IMR-90 (cell line): ENCODE measurements around the gene RNF182. TPM values are rescaled to one million over a fixed set of nuclear protein-coding genes. Genes with fewer than 3 reads are reported as not detected.

Source experiments
- ATAC-seq: fragments of 200-7000 bp; cut with Tn5 transposase; 2 replicates; pipeline ENCODE4 v1.9.1; 2020; ENCODE audit warnings: low read depth, mild to moderate bottlenecking, moderate library complexity
- BruUV-seq: library from RNA; stranded (reverse); fragments of 400-500 nt; replicated peaks from 2 replicates; lab custom pipeline; 2021; lab: Mats Ljungman, UMichigan
- CTCF ChIA-PET: fragments of 300-600 bp; formaldehyde crosslinking; extraction: SDS; loops from one replicate; lab custom pipeline; 2021; ENCODE audit warnings: antibody characterized with exemption; lab: Yijun Ruan, JAX
- POLR2A ChIA-PET: fragments of 300-600 bp; sonication (Branson Sonifier 250); formaldehyde crosslinking; loops from one replicate; lab custom pipeline; 2022; ENCODE audit warnings: antibody characterized with exemption; ENCODE audit not compliant: unreplicated experiment; lab: Charles Lee
- DNase-seq: peaks from one replicate; pipeline ENCODE4 v3.0.0; 2013
- H2AFZ ChIP-seq: replicated peaks from 2 replicates; pipeline ENCODE3; 2013; ENCODE audit warnings: low read length, mild to moderate bottlenecking; ENCODE audit not compliant: poor library complexity
- H2AK5ac ChIP-seq: 2 replicates; pipeline ENCODE4 v1.6.1; 2013; ENCODE audit warnings: low read depth, low read length, inconsistent platforms
- H2AK9ac ChIP-seq: replicated peaks from 2 replicates; pipeline ENCODE3; 2013; ENCODE audit warnings: mild to moderate bottlenecking, low read depth, low read length, moderate library complexity; ENCODE audit not compliant: poor library complexity
- H2BK120ac ChIP-seq: 2 replicates; pipeline ENCODE4 v1.6.1; 2013; ENCODE audit warnings: low read depth, low read length, inconsistent platforms
- H2BK15ac ChIP-seq: 3 replicates; pipeline ENCODE4 v1.6.1; 2013; ENCODE audit warnings: low read depth, low read length, inconsistent platforms
- H2BK20ac ChIP-seq: 2 replicates; pipeline ENCODE4 v1.6.1; 2013; ENCODE audit warnings: low read depth, mild to moderate bottlenecking, inconsistent platforms, low read length, moderate library complexity
- H2BK5ac ChIP-seq: 2 replicates; pipeline ENCODE4 v1.6.1; 2013; ENCODE audit warnings: mild to moderate bottlenecking, low read depth, low read length, inconsistent platforms; ENCODE audit not compliant: poor library complexity, severe bottlenecking
- H3K14ac ChIP-seq: replicated peaks from 2 replicates; pipeline ENCODE4 v1.6.1; 2013; ENCODE audit warnings: low read depth, low read length, inconsistent platforms
- H3K18ac ChIP-seq: 2 replicates; pipeline ENCODE4 v1.6.1; 2013; ENCODE audit warnings: low read depth, low read length, control low read depth
- H3K23ac ChIP-seq: 2 replicates; pipeline ENCODE4 v1.6.1; 2013; ENCODE audit warnings: low read depth, low read length, inconsistent platforms
- H3K27ac ChIP-seq: 2 replicates; pipeline ENCODE4 v1.5.1; 2013; ENCODE audit warnings: mild to moderate bottlenecking, control low read depth, low read length; ENCODE audit not compliant: insufficient read depth
- H3K27me3 ChIP-seq: 2 replicates; pipeline ENCODE4 v1.6.1; 2013; ENCODE audit warnings: low read length; ENCODE audit not compliant: control insufficient read depth, insufficient read depth
- H3K36me3 ChIP-seq: 2 replicates; pipeline ENCODE4 v1.6.1; 2013; ENCODE audit warnings: low read length, mixed read lengths; ENCODE audit not compliant: control insufficient read depth, insufficient read depth
- H3K4ac ChIP-seq: 2 replicates; pipeline ENCODE4 v1.6.1; 2013; ENCODE audit warnings: low read depth, low read length, inconsistent platforms
- H3K4me1 ChIP-seq: 2 replicates; pipeline ENCODE4 v1.6.1; 2013; ENCODE audit warnings: low read length, mixed read lengths; ENCODE audit not compliant: control insufficient read depth, insufficient read depth
- H3K4me2 ChIP-seq: 2 replicates; pipeline ENCODE4 v1.6.1; 2013; ENCODE audit warnings: low read depth, mild to moderate bottlenecking, control low read depth, low read length, moderate library complexity
- H3K4me3 ChIP-seq: 2 replicates; pipeline ENCODE4 v1.5.1; 2013; ENCODE audit warnings: low read depth, mild to moderate bottlenecking, control low read depth, low read length, moderate library complexity; ENCODE audit not compliant: insufficient read depth
- H3K56ac ChIP-seq: 2 replicates; pipeline ENCODE4 v1.6.1; 2013; ENCODE audit warnings: low read length, inconsistent platforms; ENCODE audit not compliant: insufficient read depth; ENCODE audit errors: extremely low read depth
- H3K79me1 ChIP-seq, 2 experiments: 2 replicates each; pipeline ENCODE4 v1.6.1; 2013; ENCODE audit warnings: low read length in 2 of 2, inconsistent platforms in 1 of 2, low read depth in 1 of 2
- H3K9ac ChIP-seq: 2 replicates; pipeline ENCODE4 v1.6.1; 2013; ENCODE audit warnings: low read depth, low read length, control low read depth
- H3K9me1 ChIP-seq: 2 replicates; pipeline ENCODE4 v1.6.1; 2013; ENCODE audit warnings: low read length, inconsistent platforms; ENCODE audit not compliant: insufficient read depth
- H3K9me3 ChIP-seq: 2 replicates; pipeline ENCODE4 v1.6.1; 2013; ENCODE audit warnings: low read length; ENCODE audit not compliant: control insufficient read depth, insufficient read depth
- H4K20me1 ChIP-seq: 2 replicates; pipeline ENCODE4 v1.6.1; 2013; ENCODE audit warnings: low read length, inconsistent platforms; ENCODE audit not compliant: insufficient read depth
- H4K5ac ChIP-seq: 2 replicates; pipeline ENCODE4 v1.6.1; 2013; ENCODE audit warnings: mild to moderate bottlenecking, low read depth, low read length, control low read depth
- H4K8ac ChIP-seq, 2 experiments: 2 replicates each; pipeline ENCODE4 v1.6.1; 2013; ENCODE audit warnings: low read depth in 2 of 2, low read length in 2 of 2, control low read depth in 1 of 2, inconsistent platforms in 1 of 2
- H4K91ac ChIP-seq: 2 replicates; pipeline ENCODE4 v1.6.1; 2013; ENCODE audit warnings: low read depth, low read length, inconsistent platforms; ENCODE audit not compliant: insufficient read depth
- BHLHE40 ChIP-seq: fragments of 150-350 bp; IDR thresholded peaks from 2 replicates; pipeline ENCODE4 v1.6.1; 2016; ENCODE audit warnings: mild to moderate bottlenecking, low read depth, low read length
- CEBPB ChIP-seq: IDR thresholded peaks from 2 replicates; pipeline ENCODE4 v1.6.1; 2012; ENCODE audit warnings: low read depth, low read length, improper control_type of control experiment
- CTCF ChIP-seq: conservative IDR thresholded peaks from 2 replicates; pipeline ENCODE4 v1.5.1; 2012; ENCODE audit warnings: mild to moderate bottlenecking, low read depth, low read length, improper control_type of control experiment
- ELK1 ChIP-seq: fragments of 150-350 bp; IDR thresholded peaks from 2 replicates; pipeline ENCODE4 v1.6.1; 2016; ENCODE audit warnings: low read depth, mild to moderate bottlenecking, low read length, moderate library complexity, borderline replicate concordance
- FOS ChIP-seq: fragments of 150-350 bp; IDR thresholded peaks from 2 replicates; pipeline ENCODE4 v1.6.1; 2016; ENCODE audit warnings: low read depth, low read length
- NFE2L2 ChIP-seq: fragments of 150-350 bp; IDR thresholded peaks from 2 replicates; pipeline ENCODE4 v1.6.1; 2016; ENCODE audit warnings: low read depth, mild to moderate bottlenecking, low read length
- POLR2A ChIP-seq: IDR thresholded peaks from 2 replicates; pipeline ENCODE4 v1.6.1; 2012; ENCODE audit warnings: mild to moderate bottlenecking, low read depth, low read length
- RCOR1 ChIP-seq: IDR thresholded peaks from 2 replicates; pipeline ENCODE4 v1.6.1; 2012; ENCODE audit warnings: mild to moderate bottlenecking, low read length, improper control_type of control experiment; ENCODE audit not compliant: insufficient replicate concordance
- RFX5 ChIP-seq: IDR thresholded peaks from 2 replicates; pipeline ENCODE4 v1.8.0; 2012; ENCODE audit warnings: low read depth, mild to moderate bottlenecking, low read length, moderate library complexity
- SMC3 ChIP-seq: fragments of 150-350 bp; IDR thresholded peaks from 2 replicates; pipeline ENCODE4 v1.6.1; 2016; ENCODE audit warnings: low read depth, mild to moderate bottlenecking, antibody characterized with exemption, low read length, moderate library complexity
- WGBS, 2 experiments: methylation state at CpG; one replicate each; pipeline versions ENCODE4 v1.1.5 to v1.1.7; 2013; ENCODE audit warnings: missing lambda C conversion rate in 2 of 2; ENCODE audit not compliant: insufficient read length in 1 of 2; ENCODE audit errors: extremely low coverage in 2 of 2; 5-methylcytosine and 5-hydroxymethylcytosine counted together
- dilution Hi-C: fragments of 300-500 bp; cut with HindIII; formaldehyde crosslinking; loops from one replicate; pipeline ENCODE4 v1.14.3; 2018; ENCODE audit warnings: low sequenced_read_pairs; ENCODE audit not compliant: unreplicated experiment
- in situ Hi-C: fragments of 300-500 bp; cut with MboI; formaldehyde crosslinking; loops from 3 replicates; pipeline ENCODE4 v1.14.3; 2019; ENCODE audit warnings: low sequenced_read_pairs, inconsistent platforms, mixed read lengths
- intact Hi-C: fragments of 100-400 bp; cut with micrococcal nuclease; formaldehyde crosslinking; loops from 2 replicates; pipeline ENCODE4 v1.10.0; 2022
- polyA plus RNA-seq, 3 experiments: library from polyadenylated mRNA; depleted of rRNA; stranded (reverse); fragments of >200 nt; gene quantifications; 2 replicates each; pipeline ENCODE4 v1.2.3, GENCODE V29; 2012; ENCODE audit warnings: low replicate concordance in 1 of 3
- total RNA-seq: library from RNA; depleted of rRNA; stranded (reverse); fragments of >200 nt; gene quantifications from 2 replicates; pipeline ENCODE4 v1.2.3, GENCODE V29; 2012

Gene RNF182
- total and polyA plus RNA-seq, 2 of the 4 experiments (the other 2 are of a cell fraction) = 4.1 to 9.1 TPM

DNA sequence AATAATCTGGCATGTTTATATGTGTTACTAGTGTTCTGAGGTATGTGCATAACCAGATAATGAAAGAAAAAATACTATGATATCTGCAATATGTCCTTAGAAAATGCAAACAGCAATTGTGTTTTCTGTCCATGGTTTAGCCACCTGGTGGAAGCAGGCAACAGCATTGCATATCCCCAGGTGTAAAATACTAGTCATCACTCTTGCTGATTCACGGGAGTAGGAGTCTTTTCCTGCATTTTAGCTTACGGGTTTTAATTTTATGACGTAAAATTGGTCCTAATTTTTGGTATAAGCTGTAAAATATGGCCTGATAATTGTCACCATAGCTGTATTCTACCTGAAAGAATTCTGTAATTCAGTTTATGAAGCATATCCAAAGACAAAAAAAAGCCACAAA is 2.5 kb downstream of the RNF182 start:
- Histone ChIP-seq H3K4me2 (no peak overlapping the region), H3K56ac (no peak overlapping the region), H4K5ac (no peak overlapping the region), H4K20me1 (no peaks in the 10 kb centered on the region), H2BK20ac (no peak overlapping the region), H2AK9ac (no peak overlapping the region), H3K79me1 (peaks cover 0 to 8% of the 10 kb centered on the region in 2 experiments; a peak in 3 of 4 replicates), H2BK120ac (no peak overlapping the region), H4K8ac (no peak overlapping the region), H3K27ac (no peak overlapping the region), H3K14ac (no peak overlapping the region), H3K4ac (no peak overlapping the region), H3K9ac (no peak overlapping the region), H3K36me3 (no peaks in the 10 kb centered on the region), H3K9me1 (no peaks in the 10 kb centered on the region), H4K91ac (no peak overlapping the region), H3K9me3 (no peaks in the 10 kb centered on the region; the same call in 1 of the 2 replicates), H2BK5ac (no peak overlapping the region), H2AK5ac (no peak overlapping the region), H2AFZ (no peak overlapping the region), H3K4me1 (peaks cover 2% of the 10 kb centered on the region), H2BK15ac (no peak overlapping the region), H3K4me3 (no peak overlapping the region), H3K23ac (no peak overlapping the region), H3K27me3 (peaks cover 4% of the 10 kb centered on the region; the same call in 1 of the 2 replicates), H3K18ac (no peak overlapping the region)
- CTCF ChIA-PET = no interaction called here
- no TSS peak for BruUV-seq
- TF ChIP-seq BHLHE40 = no peak
- TF ChIP-seq SMC3 = no peak
- no peak for TF ChIP-seq FOS
- TF ChIP-seq CTCF = no peak
- TF ChIP-seq POLR2A = no peak
- no peak for TF ChIP-seq CEBPB
- TF ChIP-seq ELK1 = no peak
- no peak for TF ChIP-seq NFE2L2
- TF ChIP-seq RCOR1 = no peak
- no peak for TF ChIP-seq RFX5
- no CpG with 5 or more reads among the region's 3 CpGs for WGBS, 2 experiments
- intact Hi-C loops (no loop called here), in situ Hi-C loops (no loop called here), dilution Hi-C loops (no loop called here)
- POLR2A ChIA-PET = no interaction called here
- DNase-seq = no peak
- ATAC-seq = no peak
